ENCODE measurements around the gene SAMD14. TPM values are rescaled to one million over a fixed set of nuclear protein-coding genes. Genes with fewer than 3 reads are reported as not detected.

SAMD14 gene
- total and polyA plus RNA-seq, 10 of the 15 experiments (the other 5 are each of a cell fraction or from before 2014, with no cell fraction given): 0.06 to 1.7 (median 0.25) TPM; not detected in 3

GRCh38 chr17:50169121-50169764 lies 39.3 kb upstream of the SAMD14 start (continued):
- TF ChIP-seq SMARCA5 (IDR thresholded peaks at IDR 0.05): peak; percentile 85
- TF ChIP-seq CREB1 (IDR thresholded peaks at IDR 0.05; ENCODE audit: low read depth): 0 out of 2 replicates have a peak, but pooled peaks have one; percentile 38
- peak; percentile 98 for TF ChIP-seq NBN (IDR thresholded peaks at IDR 0.05)
- TF ChIP-seq ETV6 (conservative IDR thresholded peaks at IDR 0.05 in 1 of 2, IDR thresholded peaks at IDR 0.05 in 1 of 2; ENCODE audit: borderline replicate concordance in 1 of 2, low read depth in 1 of 2): no peak
- TF ChIP-seq SMC3 (IDR thresholded peaks at IDR 0.05; ENCODE audit: borderline replicate concordance, low read length): peak; percentile 91
- 0 out of 2 replicates have a peak, but pooled peaks have one; percentile 25 for TF ChIP-seq IRF3 (IDR thresholded peaks at IDR 0.05)
- TF ChIP-seq CREM (IDR thresholded peaks at IDR 0.05; ENCODE audit: low read depth): 0 out of 2 replicates have a peak, but pooled peaks have one; percentile 26
- TF ChIP-seq IRF4 (IDR thresholded peaks at IDR 0.05; ENCODE audit: low read depth, low read length): peak; percentile 63
- 0 out of 2 replicates have a peak, but pooled peaks have one; percentile 19 for TF ChIP-seq GATAD2B (conservative IDR thresholded peaks at IDR 0.05; ENCODE audit: low read depth)
- TF ChIP-seq RELA (IDR thresholded peaks at IDR 0.05; ENCODE audit: borderline replicate concordance, partially characterized antibody): no peak
- TF ChIP-seq, protein P1, sequence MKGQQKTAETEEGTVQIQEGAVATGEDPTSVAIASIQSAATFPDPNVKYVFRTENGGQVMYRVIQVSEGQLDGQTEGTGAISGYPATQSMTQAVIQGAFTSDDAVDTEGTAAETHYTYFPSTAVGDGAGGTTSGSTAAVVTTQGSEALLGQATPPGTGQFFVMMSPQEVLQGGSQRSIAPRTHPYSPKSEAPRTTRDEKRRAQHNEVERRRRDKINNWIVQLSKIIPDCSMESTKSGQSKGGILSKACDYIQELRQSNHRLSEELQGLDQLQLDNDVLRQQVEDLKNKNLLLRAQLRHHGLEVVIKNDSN (IDR thresholded peaks at IDR 0.05; ENCODE audit: borderline replicate concordance, extremely low read length, insufficient read depth, low read depth, low read length): no peak
- TF ChIP-seq, protein P2, sequence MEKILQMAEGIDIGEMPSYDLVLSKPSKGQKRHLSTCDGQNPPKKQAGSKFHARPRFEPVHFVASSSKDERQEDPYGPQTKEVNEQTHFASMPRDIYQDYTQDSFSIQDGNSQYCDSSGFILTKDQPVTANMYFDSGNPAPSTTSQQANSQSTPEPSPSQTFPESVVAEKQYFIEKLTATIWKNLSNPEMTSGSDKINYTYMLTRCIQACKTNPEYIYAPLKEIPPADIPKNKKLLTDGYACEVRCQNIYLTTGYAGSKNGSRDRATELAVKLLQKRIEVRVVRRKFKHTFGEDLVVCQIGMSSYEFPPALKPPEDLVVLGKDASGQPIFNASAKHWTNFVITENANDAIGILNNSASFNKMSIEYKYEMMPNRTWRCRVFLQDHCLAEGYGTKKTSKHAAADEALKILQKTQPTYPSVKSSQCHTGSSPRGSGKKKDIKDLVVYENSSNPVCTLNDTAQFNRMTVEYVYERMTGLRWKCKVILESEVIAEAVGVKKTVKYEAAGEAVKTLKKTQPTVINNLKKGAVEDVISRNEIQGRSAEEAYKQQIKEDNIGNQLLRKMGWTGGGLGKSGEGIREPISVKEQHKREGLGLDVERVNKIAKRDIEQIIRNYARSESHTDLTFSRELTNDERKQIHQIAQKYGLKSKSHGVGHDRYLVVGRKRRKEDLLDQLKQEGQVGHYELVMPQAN (conservative IDR thresholded peaks at IDR 0.05): no peak
- peak in 1 of 2 experiments; percentile 37; a peak in 1 of 3 replicates for TF ChIP-seq EGR1 (IDR thresholded peaks at IDR 0.05; ENCODE audit: borderline replicate concordance in 1 of 2, low read depth in 2 of 2, low read length in 2 of 2)
- TF ChIP-seq YY1 (IDR thresholded peaks at IDR 0.05; ENCODE audit: low read depth, low read length): peak; percentile 81
- TF ChIP-seq MLLT1 (IDR thresholded peaks at IDR 0.05): peak; percentile 86
- TF ChIP-seq ATF7 (IDR thresholded peaks at IDR 0.05; ENCODE audit: low read depth): peak; percentile 47; the same call in 1 of the 2 replicates
- no peak for TF ChIP-seq SREBF1 (IDR thresholded peaks at IDR 0.05; ENCODE audit: low read length)
- TF ChIP-seq, protein P3, sequence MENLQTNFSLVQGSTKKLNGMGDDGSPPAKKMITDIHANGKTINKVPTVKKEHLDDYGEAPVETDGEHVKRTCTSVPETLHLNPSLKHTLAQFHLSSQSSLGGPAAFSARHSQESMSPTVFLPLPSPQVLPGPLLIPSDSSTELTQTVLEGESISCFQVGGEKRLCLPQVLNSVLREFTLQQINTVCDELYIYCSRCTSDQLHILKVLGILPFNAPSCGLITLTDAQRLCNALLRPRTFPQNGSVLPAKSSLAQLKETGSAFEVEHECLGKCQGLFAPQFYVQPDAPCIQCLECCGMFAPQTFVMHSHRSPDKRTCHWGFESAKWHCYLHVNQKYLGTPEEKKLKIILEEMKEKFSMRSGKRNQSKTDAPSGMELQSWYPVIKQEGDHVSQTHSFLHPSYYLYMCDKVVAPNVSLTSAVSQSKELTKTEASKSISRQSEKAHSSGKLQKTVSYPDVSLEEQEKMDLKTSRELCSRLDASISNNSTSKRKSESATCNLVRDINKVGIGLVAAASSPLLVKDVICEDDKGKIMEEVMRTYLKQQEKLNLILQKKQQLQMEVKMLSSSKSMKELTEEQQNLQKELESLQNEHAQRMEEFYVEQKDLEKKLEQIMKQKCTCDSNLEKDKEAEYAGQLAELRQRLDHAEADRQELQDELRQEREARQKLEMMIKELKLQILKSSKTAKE (IDR thresholded peaks at IDR 0.05; ENCODE audit: low read depth, poor library complexity, severe bottlenecking): peak; percentile 67
- TF ChIP-seq, protein P4, sequence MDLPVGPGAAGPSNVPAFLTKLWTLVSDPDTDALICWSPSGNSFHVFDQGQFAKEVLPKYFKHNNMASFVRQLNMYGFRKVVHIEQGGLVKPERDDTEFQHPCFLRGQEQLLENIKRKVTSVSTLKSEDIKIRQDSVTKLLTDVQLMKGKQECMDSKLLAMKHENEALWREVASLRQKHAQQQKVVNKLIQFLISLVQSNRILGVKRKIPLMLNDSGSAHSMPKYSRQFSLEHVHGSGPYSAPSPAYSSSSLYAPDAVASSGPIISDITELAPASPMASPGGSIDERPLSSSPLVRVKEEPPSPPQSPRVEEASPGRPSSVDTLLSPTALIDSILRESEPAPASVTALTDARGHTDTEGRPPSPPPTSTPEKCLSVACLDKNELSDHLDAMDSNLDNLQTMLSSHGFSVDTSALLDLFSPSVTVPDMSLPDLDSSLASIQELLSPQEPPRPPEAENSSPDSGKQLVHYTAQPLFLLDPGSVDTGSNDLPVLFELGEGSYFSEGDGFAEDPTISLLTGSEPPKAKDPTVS (IDR thresholded peaks at IDR 0.05; ENCODE audit: low read depth, low read length): peak; percentile 65

Measured in GM12878 (cell line).